Measurements from ENCODE around the gene ZNF621.

Gene ZNF621

GRCh38 chr3:40572588-40572987 is 47.8 kb downstream of the ZNF621 start:
- Mint-ChIP-seq H3K36me3 (peaks cover 7% of the 10 kb centered on the region), H3K9me3 (no peaks in the 10 kb centered on the region), H3K4me3 (no peak overlapping the region), H3K27me3 (peaks cover 3% of the 10 kb centered on the region), H3K4me1 (no peaks in the 10 kb centered on the region), H3K27ac (no peak overlapping the region)
- DNase-seq (ENCODE audit: low spot score in 2 of 2) (no peak), ATAC-seq (ENCODE audit: low read depth) (no peak)

- no peak overlapping the region for H3K4me3 Mint-ChIP-seq
- DNase-seq (ENCODE audit: low spot score in 2 of 2): no peak
- ATAC-seq (ENCODE audit: low read depth): no peak
- H3K9me3 Mint-ChIP-seq: no peaks in the 10 kb centered on the region
- no peaks in the 10 kb centered on the region for H3K4me1 Mint-ChIP-seq
- H3K27ac Mint-ChIP-seq: no peak overlapping the region
- peaks cover 3% of the 10 kb centered on the region for H3K27me3 Mint-ChIP-seq
- H3K36me3 Mint-ChIP-seq: no peaks in the 10 kb centered on the region
These were observed 49.3 kb downstream of the ZNF621 start for GRCh38 chr3:40574050-40574449.

- Mint-ChIP-seq H3K27ac (no peak overlapping the region), H3K27me3 (peaks cover 4% of the 10 kb centered on the region), H3K36me3 (no peaks in the 10 kb centered on the region), H3K4me3 (no peak overlapping the region), H3K9me3 (no peaks in the 10 kb centered on the region), H3K4me1 (no peaks in the 10 kb centered on the region)
- no peak for ATAC-seq (ENCODE audit: low read depth)
- DNase-seq (ENCODE audit: low spot score in 2 of 2): no peak
These were observed 49.9 kb downstream of the ZNF621 start for GRCh38 chr3:40574661-40575060.

- Mint-ChIP-seq H3K4me1 (no peaks in the 10 kb centered on the region), H3K36me3 (no peaks in the 10 kb centered on the region), H3K27ac (no peak overlapping the region), H3K27me3 (peaks cover 8% of the 10 kb centered on the region), H3K9me3 (no peaks in the 10 kb centered on the region), H3K4me3 (no peak overlapping the region)
- DNase-seq (ENCODE audit: low spot score in 2 of 2): no peak
- ATAC-seq (ENCODE audit: low read depth): no peak
These were observed 51.6 kb downstream of the ZNF621 start for GRCh38 chr3:40576396-40576795.

GRCh38 chr3:40580494-40581091 is 55.8 kb downstream of the ZNF621 start:
- Mint-ChIP-seq H3K36me3 (no peaks in the 10 kb centered on the region), H3K4me3 (no peak overlapping the region), H3K4me1 (peaks cover 5% of the 10 kb centered on the region), H3K9me3 (no peaks in the 10 kb centered on the region), H3K27me3 (peaks cover 7% of the 10 kb centered on the region), H3K27ac (no peak overlapping the region)
- peak; percentile 72 for ATAC-seq (ENCODE audit: low read depth)
- peak; percentile 66 to 68 for DNase-seq (ENCODE audit: low spot score in 2 of 2)

GRCh38 chr3:40581166-40581565 is 56.4 kb downstream of the ZNF621 start:
- H3K27ac Mint-ChIP-seq: no peak overlapping the region
- ATAC-seq (ENCODE audit: low read depth) (no peak), DNase-seq (ENCODE audit: low spot score in 2 of 2) (no peak)
- H3K9me3 Mint-ChIP-seq: no peaks in the 10 kb centered on the region
- peaks cover 5% of the 10 kb centered on the region for H3K4me1 Mint-ChIP-seq
- H3K36me3 Mint-ChIP-seq: no peaks in the 10 kb centered on the region
- H3K27me3 Mint-ChIP-seq: peaks cover 7% of the 10 kb centered on the region
- H3K4me3 Mint-ChIP-seq: no peak overlapping the region

- Mint-ChIP-seq H3K4me3 (no peak overlapping the region), H3K27ac (no peak overlapping the region), H3K27me3 (peaks cover 7% of the 10 kb centered on the region), H3K4me1 (peaks cover 5% of the 10 kb centered on the region), H3K9me3 (no peaks in the 10 kb centered on the region), H3K36me3 (no peaks in the 10 kb centered on the region)
- ATAC-seq (ENCODE audit: low read depth) (no peak), DNase-seq (ENCODE audit: low spot score in 2 of 2) (no peak)
These were observed 57.8 kb downstream of the ZNF621 start for GRCh38 chr3:40582401-40583027.

GRCh38 chr3:40583691-40584090 is 58.9 kb downstream of the ZNF621 start:
- peaks cover 7% of the 10 kb centered on the region for H3K27me3 Mint-ChIP-seq
- no peak for DNase-seq (ENCODE audit: low spot score in 2 of 2)
- no peaks in the 10 kb centered on the region for H3K36me3 Mint-ChIP-seq
- peaks cover 5% of the 10 kb centered on the region for H3K4me1 Mint-ChIP-seq
- H3K9me3 Mint-ChIP-seq: no peaks in the 10 kb centered on the region
- ATAC-seq (ENCODE audit: low read depth): no peak
- no peak overlapping the region for H3K4me3 Mint-ChIP-seq
- H3K27ac Mint-ChIP-seq: no peak overlapping the region

- H3K27me3 Mint-ChIP-seq: peaks cover 6% of the 10 kb centered on the region
- no peaks in the 10 kb centered on the region for H3K9me3 Mint-ChIP-seq
- no peaks in the 10 kb centered on the region for H3K36me3 Mint-ChIP-seq
- H3K4me3 Mint-ChIP-seq: no peak overlapping the region
- peak overlapping the region; percentile 65 for H3K27ac Mint-ChIP-seq
- peak; percentile 85 to 95 for DNase-seq (ENCODE audit: low spot score in 2 of 2)
- ATAC-seq (ENCODE audit: low read depth): peak; percentile 85
- H3K4me1 Mint-ChIP-seq: peaks cover 5% of the 10 kb centered on the region
These were observed 59.9 kb downstream of the ZNF621 start for GRCh38 chr3:40584625-40585189.

- H3K4me3 Mint-ChIP-seq: no peak overlapping the region
- H3K27me3 Mint-ChIP-seq: peaks cover 4% of the 10 kb centered on the region
- H3K9me3 Mint-ChIP-seq: no peaks in the 10 kb centered on the region
- peak overlapping the region; percentile 8 for H3K27ac Mint-ChIP-seq
- no peaks in the 10 kb centered on the region for H3K36me3 Mint-ChIP-seq
- peaks cover 5% of the 10 kb centered on the region for H3K4me1 Mint-ChIP-seq
- ATAC-seq (ENCODE audit: low read depth) (no peak), DNase-seq (ENCODE audit: low spot score in 2 of 2) (no peak)
These were observed 60.7 kb downstream of the ZNF621 start for GRCh38 chr3:40585381-40586016.

GRCh38 chr3:40586901-40587300 is 62.1 kb downstream of the ZNF621 start:
- ATAC-seq (ENCODE audit: low read depth): no peak
- no peaks in the 10 kb centered on the region for H3K36me3 Mint-ChIP-seq

GRCh38 chr3:40588406-40588805 is 63.6 kb downstream of the ZNF621 start:
- Mint-ChIP-seq H3K9me3 (no peaks in the 10 kb centered on the region), H3K27me3 (peaks cover 2% of the 10 kb centered on the region), H3K4me3 (no peak overlapping the region), H3K27ac (peak overlapping the region; percentile 6), H3K36me3 (no peaks in the 10 kb centered on the region), H3K4me1 (peaks cover 5% of the 10 kb centered on the region)
- DNase-seq (ENCODE audit: low spot score in 2 of 2) (no peak), ATAC-seq (ENCODE audit: low read depth) (peak; percentile 58)

More at GRCh38 chr3:40586901-40587300, 62.1 kb downstream of the ZNF621 start:
- peaks cover 4% of the 10 kb centered on the region for H3K27me3 Mint-ChIP-seq
- no peaks in the 10 kb centered on the region for H3K9me3 Mint-ChIP-seq
- DNase-seq (ENCODE audit: low spot score in 2 of 2): no peak
- H3K4me3 Mint-ChIP-seq: no peak overlapping the region
- H3K27ac Mint-ChIP-seq: peak overlapping the region; percentile 21
- peaks cover 5% of the 10 kb centered on the region for H3K4me1 Mint-ChIP-seq

All from memory B cell (primary cell).